HG02588 (cell line): ENCODE measurements around the gene CLRN3.

ENCODE experiments used
- ATAC-seq: cut with Tn5 transposase; IDR thresholded peaks from one replicate; pipeline ENCODE4 v1.9.1; 2021; ENCODE audit warnings: mild to moderate bottlenecking, moderate library complexity; ENCODE audit not compliant: unreplicated experiment

Gene CLRN3

GRCh38 chr10:127892743-127893142, at the start of gene CLRN3:
Gene CLRN3 (minus strand): TSS chr10:127892941. CDS start chr10:127892784, 157 bp downstream.
- ATAC-seq = no peak

- ATAC-seq = no peak
Observed at GRCh38 chr10:127940866-127941640, 48.3 kb upstream of the CLRN3 start.

GRCh38 chr10:127939786-127940330, 47.1 kb upstream of the CLRN3 start:
- ATAC-seq = no peak

GRCh38 chr10:127937915-127938463, 45.2 kb upstream of the CLRN3 start:
- ATAC-seq = no peak

- ATAC-seq = no peak
Observed at GRCh38 chr10:127937069-127937468, 44.3 kb upstream of the CLRN3 start.

- ATAC-seq = no peak
Observed at GRCh38 chr10:127935071-127935561, 42.4 kb upstream of the CLRN3 start.

- ATAC-seq = no peak
Observed at GRCh38 chr10:127934383-127934782, 41.6 kb upstream of the CLRN3 start.

GRCh38 chr10:127933271-127933670, 40.5 kb upstream of the CLRN3 start:
- ATAC-seq = no peak

- ATAC-seq = no peak
Observed at GRCh38 chr10:127932521-127933270, 40.0 kb upstream of the CLRN3 start.

- no peak for ATAC-seq
Observed at GRCh38 chr10:127928021-127928806, 35.5 kb upstream of the CLRN3 start.

GRCh38 chr10:127926455-127926854, 33.7 kb upstream of the CLRN3 start:
- no peak for ATAC-seq

GRCh38 chr10:127925471-127926207, 32.9 kb upstream of the CLRN3 start:
- ATAC-seq = no peak

- ATAC-seq = no peak
Observed at GRCh38 chr10:127923646-127924045, 30.9 kb upstream of the CLRN3 start.

GRCh38 chr10:127922675-127923366, 30.1 kb upstream of the CLRN3 start:
- no peak for ATAC-seq

- no peak for ATAC-seq
Observed at GRCh38 chr10:127922206-127922605, 29.5 kb upstream of the CLRN3 start.

GRCh38 chr10:127921753-127922145, 29.0 kb upstream of the CLRN3 start:
- no peak for ATAC-seq

- no peak for ATAC-seq
Observed at GRCh38 chr10:127921075-127921752, 28.5 kb upstream of the CLRN3 start.

- no peak for ATAC-seq
Observed at GRCh38 chr10:127920306-127921074, 27.7 kb upstream of the CLRN3 start.
